GM12873 (cell line): ENCODE results near the gene GLRA3.

Source experiments
- CTCF ChIP-seq: IDR thresholded peaks from 2 replicates; pipeline ENCODE4 v1.5.1; 2012; ENCODE audit warnings: low read depth, mild to moderate bottlenecking, moderate library complexity, low read length, control low read depth; ENCODE audit not compliant: insufficient read depth; ENCODE audit errors: missing control alignments

GLRA3 gene

GRCh38 chr4:174709526-174709925 is 119.5 kb downstream of the GLRA3 start:
- TF ChIP-seq CTCF, result no peak

- no peak for TF ChIP-seq CTCF
Measured at GRCh38 chr4:174708381-174708780, 120.7 kb downstream of the GLRA3 start.

GRCh38 chr4:174707902-174708301 is 121.1 kb downstream of the GLRA3 start:
- no peak for TF ChIP-seq CTCF

GRCh38 chr4:174707051-174707676 is 121.9 kb downstream of the GLRA3 start:
- TF ChIP-seq CTCF, result no peak

GRCh38 chr4:174702979-174703478 is 126.0 kb downstream of the GLRA3 start:
- TF ChIP-seq CTCF, result no peak

DNA sequence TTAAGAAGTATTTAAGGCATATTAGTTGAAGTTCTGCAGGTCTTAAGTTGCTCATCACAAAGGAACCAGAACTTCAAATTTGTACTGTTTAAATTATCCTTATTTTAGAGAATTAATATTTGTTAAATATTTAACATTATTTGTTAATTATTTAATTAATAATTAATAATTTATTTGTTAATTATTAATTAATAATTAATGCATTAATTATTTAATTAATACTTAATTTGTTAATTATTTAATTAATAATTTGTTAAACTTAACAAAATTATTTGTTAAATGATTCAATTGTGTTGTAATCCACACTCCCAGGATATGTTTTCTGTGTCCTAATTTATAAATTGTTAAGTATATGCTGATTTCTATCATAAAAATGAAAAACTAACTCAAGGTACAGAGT is 129.4 kb downstream of the GLRA3 start:
- TF ChIP-seq CTCF, result no peak

GRCh38 chr4:174697896-174698295 is 131.2 kb downstream of the GLRA3 start:
- no peak for TF ChIP-seq CTCF
